Transverse colon (tissue), 4 donors: ENCODE data around the gene PAPOLB.

Experiments
- CTCF ChIP-seq, 5 experiments: fragments of 200-600 bp in 3 of 5; fragments of 450-650 bp in 2 of 5; sonication (generic) in 3 of 5; IDR thresholded peaks; 1 replicate in 2 of 5; 2 replicates in 3 of 5; pipeline ENCODE4 v1.5.1; 2016 to 2017; ENCODE audit warnings: antibody characterized with exemption in 5 of 5, inconsistent platforms in 3 of 5, mild to moderate bottlenecking in 2 of 5, moderate library complexity in 1 of 5
- EP300 ChIP-seq: sonication (generic); formaldehyde crosslinking; IDR thresholded peaks from one replicate; pipeline ENCODE4 v1.6.1; 2017; ENCODE audit warnings: antibody characterized with exemption, low read depth
- POLR2A ChIP-seq: fragments of 450-650 bp; IDR thresholded peaks from one replicate; pipeline ENCODE4 v1.6.1; 2016; ENCODE audit warnings: antibody characterized with exemption, mild to moderate bottlenecking, moderate library complexity
- POLR2AphosphoS5 ChIP-seq, 3 donors: sonication (generic); formaldehyde crosslinking; IDR thresholded peaks; one replicate each; pipeline ENCODE4 v1.6.1; 2016; ENCODE audit warnings: antibody characterized with exemption in 3 of 3

GRCh38 chr7:4904346-4904745 is 42.5 kb upstream of the PAPOLB start:
- TF ChIP-seq CTCF (IDR thresholded peaks at IDR 0.05) (no peak), POLR2A (no peak), POLR2AphosphoS5 (IDR thresholded peaks at IDR 0.05) (no peak), EP300 (no peak)
